ENCODE measurements around the gene CBFB. TPM values are rescaled to one million over a fixed set of nuclear protein-coding genes. Genes with fewer than 3 reads are reported as not detected.

Gene CBFB
- total and polyA plus RNA-seq, 12 donors, result 13.0 to 41.2 (median 27.1) TPM

DNA sequence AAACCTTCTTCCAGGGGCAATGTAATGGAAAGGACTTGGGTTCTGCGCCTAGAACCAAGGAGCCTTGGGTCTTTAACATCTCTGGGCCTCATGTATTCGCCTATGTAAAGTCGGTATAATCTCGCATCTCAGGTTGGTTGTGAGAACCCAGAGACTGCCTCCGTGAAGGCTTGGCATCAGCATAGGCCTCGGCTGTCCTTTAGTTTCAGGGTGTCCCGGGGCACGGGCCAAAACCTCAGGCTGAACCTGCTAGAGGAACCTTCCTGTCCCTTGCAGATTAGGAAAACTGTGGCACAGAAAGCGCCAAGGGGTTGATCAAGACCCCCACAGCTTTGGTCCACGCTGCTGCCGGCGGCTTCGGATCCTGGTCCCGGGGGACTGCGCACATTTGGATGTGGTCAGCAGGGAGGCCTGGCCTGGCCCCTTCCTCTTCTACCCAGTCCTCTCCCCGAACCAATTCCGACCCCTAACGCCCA lies 80.0 kb downstream of the CBFB start:
- Histone ChIP-seq H3K4me1 (replicated peaks in 1 of 2) (peaks cover 16 to 26% of the 10 kb centered on the region in 2 donors), H3K36me3 (replicated peaks in 1 of 2) (no peaks in the 10 kb centered on the region), H3K4me3 (peak overlapping the region in 2 of 4 donors; percentile 81 to 89), H3K27ac (peak overlapping the region; percentile 46 to 88 (median 76)), H3K27me3 (no peaks in the 10 kb centered on the region), H3K9me3 (replicated peaks in 1 of 3) (no peaks in the 10 kb centered on the region)
- TF ChIP-seq POLR2A (IDR thresholded peaks at IDR 0.05), result no peak
- TF ChIP-seq, protein P1, sequence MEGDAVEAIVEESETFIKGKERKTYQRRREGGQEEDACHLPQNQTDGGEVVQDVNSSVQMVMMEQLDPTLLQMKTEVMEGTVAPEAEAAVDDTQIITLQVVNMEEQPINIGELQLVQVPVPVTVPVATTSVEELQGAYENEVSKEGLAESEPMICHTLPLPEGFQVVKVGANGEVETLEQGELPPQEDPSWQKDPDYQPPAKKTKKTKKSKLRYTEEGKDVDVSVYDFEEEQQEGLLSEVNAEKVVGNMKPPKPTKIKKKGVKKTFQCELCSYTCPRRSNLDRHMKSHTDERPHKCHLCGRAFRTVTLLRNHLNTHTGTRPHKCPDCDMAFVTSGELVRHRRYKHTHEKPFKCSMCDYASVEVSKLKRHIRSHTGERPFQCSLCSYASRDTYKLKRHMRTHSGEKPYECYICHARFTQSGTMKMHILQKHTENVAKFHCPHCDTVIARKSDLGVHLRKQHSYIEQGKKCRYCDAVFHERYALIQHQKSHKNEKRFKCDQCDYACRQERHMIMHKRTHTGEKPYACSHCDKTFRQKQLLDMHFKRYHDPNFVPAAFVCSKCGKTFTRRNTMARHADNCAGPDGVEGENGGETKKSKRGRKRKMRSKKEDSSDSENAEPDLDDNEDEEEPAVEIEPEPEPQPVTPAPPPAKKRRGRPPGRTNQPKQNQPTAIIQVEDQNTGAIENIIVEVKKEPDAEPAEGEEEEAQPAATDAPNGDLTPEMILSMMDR (IDR thresholded peaks at IDR 0.05), result no peak
- 73 to 86% (median 77%) methylated on average over 12 to 18 of the region's 18 CpGs for WGBS, 4 donors
- DNase-seq, result peak in 2 of 7 donors; percentile 9 to 25
- intact Hi-C loops (cut with DNase I), result loop anchor here in 1 of 2 donors (5.0 kb wide), 1 partner anchor 48 kb away; the partner anchor contains the start of genes FBXL8 and TRADD

DNA sequence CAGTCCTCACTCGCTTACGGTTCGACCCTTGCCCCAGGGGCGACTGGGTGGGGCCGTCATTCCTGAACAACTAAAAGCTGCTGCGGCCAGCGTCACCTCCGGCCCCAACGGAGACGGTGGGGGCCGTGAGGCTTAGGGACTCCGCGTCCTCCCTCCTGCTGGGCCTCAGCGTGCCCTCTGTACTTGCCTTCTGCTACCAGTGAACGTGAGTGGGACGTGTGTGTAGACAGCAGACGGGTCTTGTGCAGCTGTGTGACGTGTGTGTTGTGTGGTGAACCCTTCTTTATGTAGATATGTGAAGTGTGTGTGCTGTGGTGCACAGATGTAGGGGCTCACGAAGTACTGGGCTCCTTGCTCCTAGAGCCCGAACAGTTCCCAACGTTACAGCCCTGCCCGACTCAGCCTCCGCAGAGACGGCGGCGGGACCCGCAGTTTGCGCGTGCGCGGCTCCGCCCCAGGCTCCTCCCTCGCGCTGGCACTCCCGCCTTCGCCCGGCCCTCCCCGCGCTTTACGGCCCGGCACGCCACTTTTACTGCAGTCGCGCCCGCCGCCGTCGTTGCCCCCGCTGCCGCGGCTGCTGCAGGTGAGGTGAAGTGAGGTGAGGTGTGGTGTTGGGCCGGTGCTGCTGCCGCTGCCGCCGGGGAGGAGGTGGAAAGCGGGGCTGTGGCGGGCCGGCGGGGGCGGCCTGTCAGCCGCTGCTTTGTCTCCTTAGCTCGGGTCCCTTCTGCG lies 80.6 kb downstream of the CBFB start, which contains the start of gene PHAF1:
TSS of gene PHAF1 (plus strand) at position 535 of the 729 bp plus-strand sequence. CDS start 235 bp downstream, outside the sequence.
- H3K4me1 ChIP-seq (replicated peaks in 1 of 2), result peaks cover 16 to 26% of the 10 kb centered on the region in 2 donors

DNA sequence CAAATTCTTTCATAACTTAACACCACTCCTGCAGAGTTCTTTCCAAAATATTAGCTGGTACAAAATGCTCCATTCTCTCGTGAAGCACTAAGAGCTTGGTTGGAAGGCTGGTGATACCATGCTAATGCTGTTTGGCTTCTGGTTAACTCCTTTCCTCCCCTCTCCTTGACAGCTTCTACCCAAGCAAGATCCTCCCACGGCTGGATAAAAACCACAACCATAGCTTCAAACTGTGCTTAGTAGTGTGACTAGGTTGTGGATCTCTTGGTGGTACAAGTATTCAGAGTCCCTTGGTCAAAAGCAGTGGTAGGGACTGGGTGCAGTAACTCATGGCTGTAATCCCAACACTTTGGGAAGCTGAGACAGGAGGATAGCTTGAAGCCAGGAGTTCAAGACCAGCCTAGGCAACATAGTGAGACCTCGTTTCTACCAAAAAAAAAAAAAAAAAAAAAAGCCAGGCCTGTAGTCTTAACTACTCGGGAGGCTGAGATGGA lies 83.0 kb downstream of the CBFB start:
- Histone ChIP-seq H3K4me3 (no peak overlapping the region), H3K9me3 (replicated peaks in 1 of 3) (no peaks in the 10 kb centered on the region), H3K4me1 (replicated peaks in 1 of 2) (peaks cover 16 to 26% of the 10 kb centered on the region in 2 donors), H3K27ac (no peak overlapping the region), H3K27me3 (no peaks in the 10 kb centered on the region), H3K36me3 (replicated peaks in 1 of 2) (no peaks in the 10 kb centered on the region)
- 59 to 77% (median 72%) methylated on average over 4 of the region's 4 CpGs for WGBS, 4 donors
- intact Hi-C loops (cut with DNase I), result no loop called here
- TF ChIP-seq, protein P1 (IDR thresholded peaks at IDR 0.05), result no peak
- TF ChIP-seq POLR2A (IDR thresholded peaks at IDR 0.05), result no peak
- DNase-seq, result no peak

More for the DNA sequence above, 80.6 kb downstream of the CBFB start, which contains the start of gene PHAF1:
- peak within 1 kb of the TSS; percentile 46 to 88 (median 76) for H3K27ac ChIP-seq
- no peaks in the 10 kb centered on the region for H3K9me3 ChIP-seq (replicated peaks in 1 of 3)
- intact Hi-C loops (cut with DNase I), result loop anchor here in 1 of 2 donors (5.0 kb wide), 1 partner anchor 48 kb away; the partner anchor contains the start of genes FBXL8 and TRADD
- peak in 1 of 2 donors; percentile 79 for TF ChIP-seq POLR2A (IDR thresholded peaks at IDR 0.05)
- TF ChIP-seq, protein P1 (IDR thresholded peaks at IDR 0.05), result no peak
- 1 to 8% (median 2%) methylated on average over 21 to 63 of the region's 63 CpGs for WGBS, 4 donors
- H3K27me3 ChIP-seq, result no peaks in the 10 kb centered on the region
- H3K36me3 ChIP-seq (replicated peaks in 1 of 2), result no peaks in the 10 kb centered on the region
- peak within 1 kb of the TSS; percentile 68 to 89 (median 84) for H3K4me3 ChIP-seq
- peak; percentile 91 to 95 (median 92) for DNase-seq

Measured in adrenal gland (tissue), 12 donors.